Loucy (cell line): Measurements from ENCODE around the gene HS3ST3B1.

Source experiments
- H2AFZ ChIP-seq: fragments of 200-600 bp; sonication (generic); 2 replicates; pipeline ENCODE4 v1.6.0; 2016; ENCODE audit warnings: antibody characterized with exemption, mild to moderate bottlenecking, low read length, moderate library complexity
- H3F3A ChIP-seq: fragments of 200-600 bp; 2 replicates; pipeline ENCODE4 v1.6.0; 2016; ENCODE audit warnings: antibody characterized with exemption, low read depth, mild to moderate bottlenecking
- H3K27me3 ChIP-seq: fragments of 200-600 bp; sonication (generic); 2 replicates; pipeline ENCODE4 v1.6.1; 2014; ENCODE audit warnings: low read length, mild to moderate bottlenecking; ENCODE audit not compliant: insufficient read depth, poor library complexity, severe bottlenecking
- H3K36me3 ChIP-seq: fragments of 200-600 bp; sonication (generic); 2 replicates; pipeline ENCODE4 v1.6.1; 2016; ENCODE audit warnings: low read length; ENCODE audit not compliant: insufficient read depth
- H3K4me1 ChIP-seq: fragments of 200-600 bp; sonication (generic); 2 replicates; pipeline ENCODE4 v1.5.1; 2014; ENCODE audit warnings: low read length, mild to moderate bottlenecking; ENCODE audit not compliant: insufficient read depth, poor library complexity, severe bottlenecking
- H3K4me2 ChIP-seq: fragments of 200-600 bp; sonication (generic); 2 replicates; pipeline ENCODE4 v1.6.0; 2014; ENCODE audit warnings: antibody characterized with exemption, low read length, low read depth, mild to moderate bottlenecking; ENCODE audit not compliant: poor library complexity, severe bottlenecking
- H3K4me3 ChIP-seq: fragments of 200-600 bp; sonication (generic); 2 replicates; pipeline ENCODE4 v1.5.1; 2014; ENCODE audit warnings: low read length, mild to moderate bottlenecking, mixed read lengths; ENCODE audit not compliant: poor library complexity, severe bottlenecking
- H3K79me2 ChIP-seq: fragments of 200-600 bp; sonication (generic); 2 replicates; pipeline ENCODE4 v1.6.1; 2014; ENCODE audit warnings: low read length; ENCODE audit not compliant: insufficient read depth
- H3K9ac ChIP-seq: fragments of 200-600 bp; sonication (generic); 2 replicates; pipeline ENCODE4 v1.6.0; 2014; ENCODE audit warnings: mild to moderate bottlenecking, low read depth, low read length, moderate library complexity; ENCODE audit not compliant: poor library complexity, severe bottlenecking
- H3K9me2 ChIP-seq: fragments of 200-600 bp; sonication (generic); replicated peaks from 2 replicates; pipeline ENCODE4 v1.6.1; 2016; ENCODE audit warnings: low read depth, low read length, mixed read lengths
- H3K9me3 ChIP-seq: fragments of 200-600 bp; sonication (generic); 2 replicates; pipeline ENCODE4 v1.6.1; 2014; ENCODE audit warnings: mild to moderate bottlenecking, antibody characterized with exemption, low read length, low read depth; ENCODE audit not compliant: insufficient read depth
- H4K20me1 ChIP-seq: fragments of 200-600 bp; sonication (generic); 2 replicates; pipeline ENCODE4 v1.6.0; 2014; ENCODE audit warnings: antibody characterized with exemption, low read length, mild to moderate bottlenecking; ENCODE audit not compliant: insufficient read depth, poor library complexity, severe bottlenecking
- EZH2phosphoT487 ChIP-seq: fragments of 200-600 bp; IDR thresholded peaks from 2 replicates; pipeline ENCODE4 v1.6.1; 2018; ENCODE audit warnings: antibody characterized with exemption, mild to moderate bottlenecking, moderate library complexity, borderline replicate concordance
- TF ChIP-seq, protein P1 (sequence below): fragments of 200-600 bp; sonication (generic); conservative IDR thresholded peaks from 2 replicates; pipeline ENCODE4 v1.5.1; 2014; ENCODE audit warnings: mild to moderate bottlenecking, antibody characterized with exemption, low read length

Gene HS3ST3B1

DNA sequence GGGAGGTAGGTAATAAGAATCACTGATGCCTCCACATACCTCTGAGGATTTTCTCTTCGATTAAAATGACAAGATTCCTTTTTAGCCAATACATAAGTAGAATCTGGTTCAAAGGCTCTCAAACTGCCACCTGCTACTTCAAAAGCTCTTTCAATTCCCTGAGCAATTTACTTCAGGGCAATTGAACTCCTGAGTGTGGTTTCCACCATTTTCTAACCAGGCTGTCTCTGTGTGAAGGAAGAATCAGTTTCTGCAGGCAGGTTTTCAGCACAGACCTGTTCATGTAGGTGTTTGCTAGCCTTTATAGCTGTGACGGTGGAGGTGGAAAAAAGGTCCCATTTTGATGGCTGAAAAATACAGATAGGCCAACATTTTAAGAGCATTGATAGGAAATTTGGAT is 18.2 kb upstream of the HS3ST3B1 start:
- Histone ChIP-seq H2AFZ (no peak overlapping the region), H3K9ac (no peak overlapping the region), H3K27me3 (no peaks in the 10 kb centered on the region), H3K9me2 (no peaks in the 10 kb centered on the region), H3K4me1 (no peaks in the 10 kb centered on the region), H3K79me2 (no peaks in the 10 kb centered on the region), H3K9me3 (peaks cover 6% of the 10 kb centered on the region; the same call in 1 of the 2 replicates), H3K4me2 (no peak overlapping the region), H3F3A (no peaks in the 10 kb centered on the region), H4K20me1 (no peaks in the 10 kb centered on the region), H3K4me3 (no peak overlapping the region), H3K36me3 (no peaks in the 10 kb centered on the region)
- no peak for TF ChIP-seq EZH2phosphoT487
- TF ChIP-seq, protein P1, sequence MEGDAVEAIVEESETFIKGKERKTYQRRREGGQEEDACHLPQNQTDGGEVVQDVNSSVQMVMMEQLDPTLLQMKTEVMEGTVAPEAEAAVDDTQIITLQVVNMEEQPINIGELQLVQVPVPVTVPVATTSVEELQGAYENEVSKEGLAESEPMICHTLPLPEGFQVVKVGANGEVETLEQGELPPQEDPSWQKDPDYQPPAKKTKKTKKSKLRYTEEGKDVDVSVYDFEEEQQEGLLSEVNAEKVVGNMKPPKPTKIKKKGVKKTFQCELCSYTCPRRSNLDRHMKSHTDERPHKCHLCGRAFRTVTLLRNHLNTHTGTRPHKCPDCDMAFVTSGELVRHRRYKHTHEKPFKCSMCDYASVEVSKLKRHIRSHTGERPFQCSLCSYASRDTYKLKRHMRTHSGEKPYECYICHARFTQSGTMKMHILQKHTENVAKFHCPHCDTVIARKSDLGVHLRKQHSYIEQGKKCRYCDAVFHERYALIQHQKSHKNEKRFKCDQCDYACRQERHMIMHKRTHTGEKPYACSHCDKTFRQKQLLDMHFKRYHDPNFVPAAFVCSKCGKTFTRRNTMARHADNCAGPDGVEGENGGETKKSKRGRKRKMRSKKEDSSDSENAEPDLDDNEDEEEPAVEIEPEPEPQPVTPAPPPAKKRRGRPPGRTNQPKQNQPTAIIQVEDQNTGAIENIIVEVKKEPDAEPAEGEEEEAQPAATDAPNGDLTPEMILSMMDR, result no peak

GRCh38 chr17:14289162-14289561 is 11.7 kb upstream of the HS3ST3B1 start:
- H3K4me3 ChIP-seq, result no peak overlapping the region
- TF ChIP-seq, protein P1, result no peak
- TF ChIP-seq EZH2phosphoT487, result no peak
- H3K9me3 ChIP-seq, result no peaks in the 10 kb centered on the region
- H3K4me2 ChIP-seq, result no peak overlapping the region
- no peak overlapping the region for H2AFZ ChIP-seq
- no peaks in the 10 kb centered on the region for H3F3A ChIP-seq
- H3K9ac ChIP-seq, result no peak overlapping the region
- no peaks in the 10 kb centered on the region for H4K20me1 ChIP-seq
- H3K4me1 ChIP-seq, result no peaks in the 10 kb centered on the region
- no peaks in the 10 kb centered on the region for H3K36me3 ChIP-seq
- no peaks in the 10 kb centered on the region for H3K79me2 ChIP-seq
- no peaks in the 10 kb centered on the region for H3K9me2 ChIP-seq
- no peaks in the 10 kb centered on the region for H3K27me3 ChIP-seq

DNA sequence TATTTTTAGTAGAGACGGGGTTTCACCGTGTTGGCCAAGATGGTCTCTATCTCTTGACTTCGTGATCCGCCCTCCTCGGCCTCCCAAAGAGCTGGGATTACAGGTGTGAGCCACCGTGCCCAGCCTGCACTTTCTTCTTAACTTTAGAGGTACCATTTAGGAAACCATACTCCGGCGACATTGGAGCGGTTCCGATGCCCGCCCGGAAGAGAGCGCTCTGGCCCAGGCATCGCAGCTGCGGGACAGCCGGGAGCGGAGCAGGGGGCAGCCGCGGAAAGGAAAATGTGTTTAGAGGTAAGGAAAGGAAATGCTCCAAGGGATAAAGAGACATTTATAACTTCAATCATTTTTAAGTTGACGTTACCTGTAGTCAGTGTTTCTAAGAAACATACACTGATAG is 6.0 kb upstream of the HS3ST3B1 start:
- H3K4me3 ChIP-seq, result no peak overlapping the region
- no peaks in the 10 kb centered on the region for H3K9me2 ChIP-seq
- H2AFZ ChIP-seq, result no peak overlapping the region
- H3K9me3 ChIP-seq, result peaks cover 9% of the 10 kb centered on the region; the same call in 1 of the 2 replicates
- H3K27me3 ChIP-seq, result no peaks in the 10 kb centered on the region
- no peaks in the 10 kb centered on the region for H3K4me1 ChIP-seq
- H3K4me2 ChIP-seq, result no peak overlapping the region
- no peak overlapping the region for H3K9ac ChIP-seq
- no peaks in the 10 kb centered on the region for H3F3A ChIP-seq
- H3K79me2 ChIP-seq, result no peaks in the 10 kb centered on the region
- TF ChIP-seq, protein P1, result no peak
- TF ChIP-seq EZH2phosphoT487, result no peak
- no peaks in the 10 kb centered on the region for H3K36me3 ChIP-seq
- H4K20me1 ChIP-seq, result no peaks in the 10 kb centered on the region
